Activated CD4-positive, alpha-beta T cell treated with anti-CD3 and anti-CD28 coated beads, Interleukin-2, Interleukin-4, amounts not matched to agents 100 ng/mL and 50 ng/mL, durations not matched to agents 16 hours and 8 hours (primary cell): ENCODE results near the gene PCOLCE2.

Experiments
- DNase-seq: peaks from one replicate; pipeline ENCODE4 v3.0.0-alpha.2; 2020; ENCODE audit warnings: low spot score

PCOLCE2 gene

DNA sequence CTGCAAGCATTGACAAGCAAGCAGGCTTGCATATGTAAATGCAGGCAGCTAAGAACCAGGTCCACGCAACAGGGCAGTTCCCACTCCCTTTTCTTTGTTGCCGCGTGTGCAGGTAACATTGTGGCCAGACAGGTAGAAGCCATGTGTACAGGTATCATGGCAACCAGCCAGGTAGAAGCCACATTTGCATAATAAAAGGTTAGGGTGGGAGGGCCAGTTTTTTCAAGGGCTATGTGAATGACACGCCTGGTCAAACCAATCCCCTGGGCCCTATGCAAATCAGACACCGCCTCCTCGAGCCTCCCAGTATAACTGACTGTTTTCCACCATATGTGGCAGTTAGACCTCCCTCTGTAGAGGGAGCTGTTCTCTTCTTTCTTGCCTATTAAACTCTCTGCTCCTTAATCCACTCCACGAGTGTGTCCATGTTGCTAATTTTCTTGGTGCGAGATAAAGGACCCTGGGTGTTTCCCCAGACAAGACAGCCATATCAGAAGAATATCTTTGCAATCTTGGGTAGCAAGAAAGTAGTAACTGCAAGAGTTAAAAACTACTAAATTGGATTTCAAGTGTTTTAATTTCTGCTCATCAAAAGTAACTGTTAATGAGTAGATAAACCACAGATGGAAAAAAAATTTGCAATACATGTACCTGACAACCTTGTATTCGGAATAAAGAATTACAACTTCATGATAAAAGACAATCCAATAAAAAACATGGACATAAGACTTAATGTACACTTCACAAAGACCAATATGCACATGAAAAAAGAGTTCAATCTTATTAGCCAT is 21.8 kb downstream of the PCOLCE2 start:
- DNase-seq = no peak

DNA sequence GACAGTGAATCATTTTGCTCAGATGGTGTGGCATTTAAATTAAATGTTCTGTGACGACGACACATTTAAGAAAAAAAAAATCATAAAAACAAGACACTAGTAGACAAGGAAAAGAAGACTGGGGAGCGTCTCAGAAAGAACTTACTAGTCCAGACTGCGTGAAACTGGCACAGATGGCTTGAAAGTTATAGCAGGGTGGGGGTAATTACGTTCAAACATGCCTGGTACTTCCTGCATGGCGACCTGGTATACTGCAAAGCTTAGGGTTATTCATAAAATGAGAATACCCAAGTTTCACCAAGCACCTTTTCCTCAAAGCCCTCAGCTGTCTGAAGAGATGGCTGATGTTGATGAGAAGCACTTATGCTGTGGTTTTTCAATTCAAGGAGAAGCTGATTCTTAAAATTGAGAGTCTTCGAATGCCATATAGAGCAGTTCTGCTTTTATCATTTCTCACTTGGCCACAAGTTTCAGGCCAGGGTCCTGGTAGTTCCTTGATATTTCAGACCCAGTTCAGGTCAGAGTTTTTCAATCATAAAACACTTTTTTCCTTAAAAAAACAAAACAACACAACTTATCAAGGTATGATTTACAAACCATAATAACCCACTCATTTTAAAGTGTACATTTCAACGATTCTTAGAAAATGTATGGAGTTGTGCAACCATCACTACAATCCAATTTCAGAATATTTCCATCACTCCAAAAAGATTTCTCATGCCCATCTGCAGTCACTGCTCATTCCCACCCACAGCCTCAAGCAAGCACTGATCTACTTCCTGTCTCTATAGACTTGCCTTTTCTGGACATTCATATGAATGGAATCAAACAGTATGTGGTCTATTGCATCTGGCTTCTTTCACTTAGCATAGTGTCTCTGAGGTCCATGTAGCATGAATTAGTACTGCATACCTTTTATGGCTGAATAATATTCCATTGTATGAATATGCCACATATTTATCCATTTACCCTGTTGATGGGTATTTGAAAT is 24.7 kb downstream of the PCOLCE2 start:
- no peak for DNase-seq

DNA sequence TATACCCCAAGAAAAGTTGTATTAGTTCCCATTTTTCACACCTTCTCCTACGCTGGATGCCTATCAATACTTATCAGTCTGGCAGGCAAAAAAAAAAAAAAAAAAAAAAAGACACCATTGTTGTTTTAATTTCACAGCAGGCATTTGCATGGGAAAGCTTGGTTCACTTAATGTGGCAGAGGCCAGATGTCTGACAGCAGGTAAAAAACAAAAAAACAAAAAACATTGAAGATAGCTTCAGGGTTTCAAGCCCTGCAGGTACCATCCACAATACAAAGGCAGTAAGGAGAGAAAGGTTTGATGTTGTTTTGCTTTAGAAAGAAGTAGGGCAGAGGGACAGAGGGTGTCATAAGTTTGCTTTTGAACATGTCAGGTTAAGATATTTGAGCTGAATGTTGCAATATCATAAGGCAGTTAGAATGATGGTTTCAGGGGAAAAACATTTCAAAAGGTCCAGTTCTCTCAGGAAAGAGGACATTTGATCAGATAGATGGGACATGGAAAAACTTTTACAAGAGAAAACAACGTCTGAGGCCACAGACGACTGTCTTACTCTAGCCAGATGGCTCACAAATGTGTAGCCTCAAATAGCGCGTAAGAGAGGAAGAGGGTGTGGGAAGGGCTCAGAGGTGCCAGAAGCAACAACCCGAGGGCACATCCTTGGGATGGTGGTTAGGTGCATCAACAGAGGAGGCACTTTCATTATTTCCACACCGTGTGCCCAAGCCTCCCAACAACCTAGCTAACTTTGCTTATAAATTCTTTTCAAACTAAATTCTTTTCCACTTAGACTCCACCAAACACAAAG is 25.7 kb downstream of the PCOLCE2 start:
- no peak for DNase-seq

DNA sequence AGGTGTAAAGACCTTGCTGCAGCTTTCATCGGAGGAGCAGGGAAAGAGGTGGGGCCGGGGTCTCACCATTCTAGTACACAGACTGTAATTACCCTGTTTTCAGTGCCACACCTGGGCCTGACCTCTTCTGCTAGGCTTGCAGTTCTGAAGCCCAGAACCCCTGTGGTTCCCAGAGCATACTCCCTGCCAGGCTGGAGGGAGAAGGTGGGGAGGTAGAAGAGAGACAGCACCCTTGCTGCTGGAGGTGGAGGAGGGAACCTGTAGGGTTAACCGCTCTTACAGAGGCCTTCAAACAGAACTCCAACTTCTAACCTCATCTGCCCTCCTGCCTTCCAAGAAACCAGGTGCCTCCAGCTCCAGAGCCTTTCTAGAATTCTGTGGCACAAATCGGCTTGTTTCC is 27.0 kb downstream of the PCOLCE2 start:
- no peak for DNase-seq

DNA sequence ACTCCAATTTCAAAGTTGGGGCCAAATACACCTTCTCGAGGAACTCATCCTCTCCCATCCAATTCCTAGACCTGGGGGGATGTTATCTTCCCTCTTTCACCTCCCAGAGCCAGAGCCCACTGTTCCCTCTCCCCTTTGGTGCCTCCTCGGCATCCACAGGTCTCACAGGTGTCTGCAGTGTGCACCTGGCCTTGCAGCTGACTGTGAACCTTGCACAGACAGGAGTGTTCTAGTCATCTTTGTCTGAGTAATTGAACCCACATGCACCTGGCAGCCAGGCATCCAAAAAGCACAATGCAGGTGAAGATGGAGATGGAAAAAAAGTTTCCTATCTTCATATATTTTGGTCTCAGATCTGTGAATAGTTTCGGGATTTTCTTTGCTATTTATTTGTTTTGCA is 30.8 kb downstream of the PCOLCE2 start:
- DNase-seq = no peak

DNA sequence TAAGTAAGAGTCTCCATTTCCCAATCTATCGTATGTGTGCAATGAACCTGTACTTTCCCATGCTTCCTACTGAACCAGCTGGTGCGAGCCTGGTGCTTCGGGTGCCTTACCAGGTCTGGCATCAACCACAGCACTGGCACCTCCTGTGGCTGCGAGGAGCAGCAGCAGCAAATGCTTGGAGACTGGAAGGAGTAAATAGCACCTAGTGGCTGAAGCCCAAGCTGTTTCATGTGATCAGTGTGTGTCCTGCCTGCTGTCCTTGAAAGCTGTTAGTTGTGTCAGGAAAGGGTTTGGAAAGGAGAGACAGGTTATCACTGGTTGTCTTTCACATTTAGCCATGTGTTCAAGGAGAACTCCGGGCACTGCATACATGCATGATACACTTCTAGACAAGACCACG is 31.8 kb downstream of the PCOLCE2 start:
- DNase-seq = no peak

DNA sequence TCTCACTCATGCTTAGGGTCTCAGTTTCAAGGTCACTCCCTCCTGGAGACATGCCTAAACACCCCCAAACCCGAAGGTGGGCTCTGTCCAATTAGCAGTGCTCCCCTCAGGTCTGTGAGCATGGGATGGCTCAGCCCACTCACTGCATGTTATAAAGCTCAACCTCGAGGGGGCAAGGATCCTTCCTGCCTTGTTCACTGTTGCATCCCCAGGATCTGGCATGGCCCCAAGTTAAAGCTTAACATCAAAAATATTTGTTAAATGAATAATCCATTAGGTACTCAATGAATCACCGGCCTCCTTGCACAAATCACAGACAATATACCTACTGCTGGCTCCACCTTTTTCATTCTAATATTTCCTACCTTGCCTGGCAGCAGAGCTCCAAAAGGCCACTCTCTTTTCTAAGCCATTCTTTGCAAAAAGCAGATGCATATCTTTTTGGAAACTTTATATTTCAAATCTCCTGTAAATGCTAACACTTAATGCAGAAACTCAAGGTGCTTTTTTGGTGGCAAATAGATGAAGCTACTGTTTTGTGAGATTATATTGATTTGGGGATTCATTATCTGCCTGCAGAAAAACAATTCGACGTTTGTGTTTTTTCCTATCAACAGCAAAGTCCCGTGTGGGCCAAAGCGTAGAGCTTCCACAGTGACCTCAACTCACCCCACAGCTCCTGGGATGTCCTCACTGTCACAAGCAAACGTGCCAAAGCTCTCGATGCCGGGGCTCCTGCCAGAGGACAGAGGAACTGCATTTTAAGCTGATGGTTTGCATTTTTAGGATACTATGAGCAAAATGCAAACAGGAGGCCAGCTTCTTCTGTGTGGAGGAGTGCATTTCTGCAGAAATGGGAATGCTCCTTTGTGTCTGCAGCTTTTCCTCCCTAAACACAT is 35.4 kb downstream of the PCOLCE2 start:
- no peak for DNase-seq

DNA sequence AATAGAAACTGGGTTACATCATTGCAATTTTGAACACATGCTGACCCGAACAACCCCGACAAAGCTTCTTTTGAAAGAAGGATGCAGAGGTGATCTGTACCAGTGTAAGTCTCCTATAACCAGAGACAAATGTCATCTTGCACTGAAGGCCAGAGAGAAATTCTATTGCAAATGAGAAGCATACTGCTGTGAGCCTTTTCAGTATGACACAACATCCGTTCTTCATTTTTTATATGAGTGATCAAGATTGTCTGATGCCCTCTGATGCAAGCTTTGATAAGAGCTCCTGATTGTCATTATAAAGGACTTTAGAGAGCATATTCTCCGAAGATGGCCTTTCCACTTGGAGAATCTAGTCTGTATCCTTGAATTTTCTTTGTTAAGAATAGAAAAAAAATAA is 36.9 kb downstream of the PCOLCE2 start:
- peak; percentile 48 for DNase-seq

DNA sequence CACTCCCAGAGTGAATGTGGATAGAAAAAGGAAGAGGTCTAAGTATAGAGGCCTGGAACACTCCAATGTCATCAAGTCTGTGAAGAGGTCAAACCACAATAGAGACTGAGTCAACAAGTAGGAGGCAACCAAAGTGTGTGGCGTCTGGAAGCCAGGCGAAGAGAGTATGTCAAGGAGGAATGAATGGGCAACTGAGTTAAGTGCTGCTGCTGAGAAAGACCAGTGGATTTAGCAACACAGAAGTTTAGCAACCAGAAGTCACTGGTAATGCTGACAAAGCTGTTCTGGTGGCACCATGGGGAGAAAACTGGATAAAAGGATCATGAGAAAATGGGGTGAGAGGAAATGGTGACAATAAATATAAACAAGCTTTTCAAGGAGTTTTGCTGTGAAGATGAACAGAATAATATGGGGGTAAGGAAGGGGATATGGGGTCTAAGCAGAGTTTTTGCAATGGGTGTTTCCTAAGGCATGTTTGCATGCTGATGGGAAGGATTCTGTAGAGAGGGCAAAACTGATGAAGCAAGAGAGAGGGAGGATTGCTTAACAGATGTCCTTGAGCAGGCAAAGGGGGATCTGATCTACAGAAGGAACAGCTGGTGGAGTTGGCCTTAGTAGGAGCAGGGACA is 38.4 kb downstream of the PCOLCE2 start:
- peak; percentile 38 for DNase-seq

DNA sequence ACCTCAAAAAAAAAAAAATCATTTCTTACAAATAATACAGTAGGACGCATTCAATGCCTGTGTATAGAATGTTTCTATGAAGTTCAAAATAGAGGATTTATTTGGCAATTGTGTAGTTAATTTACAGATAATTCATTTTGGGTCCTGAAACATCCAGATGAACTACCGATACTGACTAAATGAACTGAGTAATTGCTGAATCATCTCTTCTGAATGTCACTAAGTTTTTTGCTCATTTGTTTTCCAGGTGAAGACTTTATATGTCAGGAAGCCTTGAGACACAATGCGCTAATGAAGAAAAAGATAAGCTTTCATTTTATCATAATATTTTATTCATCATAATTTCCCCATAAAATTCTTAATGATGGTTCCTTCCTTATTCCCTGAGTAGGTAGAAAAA is 39.7 kb downstream of the PCOLCE2 start:
- DNase-seq = no peak

DNA sequence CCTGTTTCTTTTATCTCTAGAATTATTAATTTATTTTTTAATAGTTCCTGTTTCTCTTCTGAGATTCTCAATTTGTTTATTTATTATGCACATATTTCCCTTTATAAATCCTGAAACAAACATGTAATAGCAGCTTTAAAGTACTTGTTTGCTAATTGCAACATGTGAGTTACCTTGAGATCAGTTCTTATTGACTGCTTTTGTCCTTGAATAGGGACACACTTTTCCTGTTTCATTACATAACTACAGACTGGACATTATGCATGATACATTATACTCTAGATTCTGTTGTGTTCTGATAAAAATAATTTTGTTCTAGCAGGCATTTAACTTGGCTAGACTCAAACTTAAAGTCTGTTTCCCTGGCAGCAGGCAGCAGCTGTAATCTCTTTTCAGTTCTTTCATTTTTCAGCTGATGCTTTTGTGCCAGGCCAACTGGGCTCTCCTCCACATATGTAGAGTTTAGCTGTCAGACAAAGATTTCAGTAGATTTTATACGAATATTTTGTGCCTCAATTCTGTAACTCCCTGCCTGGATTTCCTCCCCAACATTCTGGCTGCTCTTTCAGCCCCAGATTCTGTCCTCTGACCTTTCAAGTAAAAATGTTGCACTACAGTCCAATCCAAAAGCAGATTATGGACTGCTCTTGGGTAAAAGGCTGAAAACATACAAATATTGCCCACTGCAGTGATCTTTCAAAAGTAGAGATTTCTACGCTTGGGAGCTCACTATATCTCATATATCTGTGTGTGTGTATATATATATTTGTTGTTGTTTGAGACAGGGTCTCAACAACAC is 41.9 kb downstream of the PCOLCE2 start:
- no peak for DNase-seq

DNA sequence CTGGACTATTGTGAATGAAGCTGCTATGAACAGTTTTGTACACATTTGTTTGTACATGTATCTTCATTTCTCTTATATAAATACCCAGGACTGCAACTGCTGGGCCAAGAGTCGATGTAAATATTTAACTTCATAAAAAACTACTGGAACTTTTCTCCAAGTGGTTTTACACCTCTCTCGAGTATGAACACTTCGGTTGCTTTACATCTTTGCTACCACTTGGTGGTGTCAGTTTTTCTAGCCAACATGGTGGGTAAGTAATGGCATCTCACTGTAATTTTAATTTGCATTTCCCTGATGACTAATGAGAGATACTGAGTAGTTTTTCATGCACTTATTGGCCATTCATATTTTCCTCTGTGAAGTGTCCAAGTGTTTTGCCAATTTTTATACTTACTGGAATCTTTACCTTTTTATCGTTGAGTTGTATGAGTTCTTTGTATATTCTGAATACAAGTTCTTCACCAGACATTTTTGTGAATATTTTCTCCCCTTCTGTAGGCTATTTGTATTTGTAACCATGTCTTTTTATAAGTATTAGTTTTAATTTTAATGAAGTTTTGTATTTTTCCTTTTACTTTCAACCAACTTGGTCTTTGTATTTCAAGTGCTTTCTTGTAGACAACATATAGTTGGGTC is 44.4 kb downstream of the PCOLCE2 start:
- peak; percentile 47 for DNase-seq

DNA sequence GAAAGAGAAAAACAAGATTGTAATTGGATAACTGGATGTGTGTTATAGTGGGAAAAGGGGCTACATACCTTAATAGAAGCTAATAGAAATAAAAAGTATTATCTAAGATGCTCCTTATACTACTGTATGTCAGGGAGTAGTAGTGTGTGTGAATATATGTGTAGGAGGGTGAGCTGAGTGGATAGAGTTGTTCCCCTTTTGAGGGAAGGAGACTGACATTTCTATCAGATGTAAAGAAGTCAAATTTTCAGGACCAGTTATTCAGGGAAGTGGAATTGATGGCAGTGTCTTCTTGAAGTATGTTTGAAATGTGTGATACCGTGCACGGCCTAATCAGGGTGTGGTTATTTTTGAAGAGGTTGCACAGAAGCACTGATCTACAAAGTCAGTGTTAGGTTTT is 49.1 kb downstream of the PCOLCE2 start:
- DNase-seq = no peak

DNA sequence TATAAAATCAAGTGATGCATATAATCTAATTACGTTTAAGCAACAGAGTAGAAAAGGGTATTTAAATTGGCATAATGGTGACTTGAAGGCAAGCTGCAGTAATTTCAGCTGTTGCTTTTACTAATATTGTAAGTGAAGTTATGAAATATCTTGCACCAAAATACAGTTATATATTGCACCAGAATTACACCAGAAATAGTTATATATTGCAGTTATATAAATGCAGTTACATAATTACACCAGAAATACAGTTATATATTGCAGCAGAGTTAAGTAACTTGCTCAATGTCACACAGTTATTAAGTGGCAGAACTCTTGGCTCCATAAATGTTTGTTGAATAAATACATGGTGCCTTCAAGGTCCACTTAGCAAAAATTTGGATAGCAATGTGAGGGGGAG is 51.4 kb downstream of the PCOLCE2 start:
- no peak for DNase-seq

DNA sequence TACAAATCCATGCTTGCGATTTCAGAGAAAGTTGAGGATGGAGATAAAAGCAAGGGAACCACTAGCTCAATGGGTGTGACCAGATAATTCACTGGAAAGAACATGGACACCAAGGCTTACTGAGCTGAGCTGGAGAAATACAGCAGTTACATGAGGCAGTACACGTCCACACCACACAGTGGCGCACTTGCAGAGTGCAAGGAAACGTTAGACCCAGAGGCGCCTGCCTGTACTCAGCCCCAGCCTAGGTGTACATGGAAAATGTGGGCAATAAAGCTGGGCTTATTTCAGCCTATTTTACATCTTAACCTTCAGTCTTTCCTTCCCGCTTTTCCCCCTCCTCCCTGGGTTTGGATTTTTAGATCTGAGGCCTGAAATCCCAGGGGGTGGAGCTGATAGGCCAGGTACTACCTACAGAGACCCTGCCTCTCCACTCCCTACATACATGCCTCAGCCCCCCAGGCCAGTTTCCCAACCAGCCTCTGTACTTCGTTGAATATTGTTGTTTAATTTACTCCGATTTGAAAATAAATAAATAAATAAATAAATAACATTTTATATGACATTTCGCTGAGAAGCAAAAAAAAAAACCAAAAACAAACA is 60.1 kb downstream of the PCOLCE2 start:
- DNase-seq = peak; percentile 69

DNA sequence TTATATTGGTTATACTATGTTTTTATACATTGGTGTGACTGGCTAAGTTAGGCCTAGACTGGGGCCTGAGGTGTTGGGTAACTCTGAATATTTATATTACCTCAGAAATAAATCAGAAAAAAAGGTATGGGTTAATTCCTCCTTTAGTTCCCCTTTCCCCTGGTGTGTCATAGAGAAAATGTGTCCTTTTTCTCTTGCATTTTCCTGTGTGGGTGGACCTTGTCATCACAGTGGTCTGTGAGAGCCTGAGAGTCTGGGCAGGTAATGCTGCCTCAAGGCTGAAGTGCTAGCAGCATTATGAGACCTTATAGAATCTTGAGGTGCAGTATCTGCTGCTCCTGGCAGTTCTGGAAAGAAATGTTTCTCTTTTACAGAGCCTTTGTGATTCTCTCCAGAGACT is 69.7 kb downstream of the PCOLCE2 start:
- no peak for DNase-seq

DNA sequence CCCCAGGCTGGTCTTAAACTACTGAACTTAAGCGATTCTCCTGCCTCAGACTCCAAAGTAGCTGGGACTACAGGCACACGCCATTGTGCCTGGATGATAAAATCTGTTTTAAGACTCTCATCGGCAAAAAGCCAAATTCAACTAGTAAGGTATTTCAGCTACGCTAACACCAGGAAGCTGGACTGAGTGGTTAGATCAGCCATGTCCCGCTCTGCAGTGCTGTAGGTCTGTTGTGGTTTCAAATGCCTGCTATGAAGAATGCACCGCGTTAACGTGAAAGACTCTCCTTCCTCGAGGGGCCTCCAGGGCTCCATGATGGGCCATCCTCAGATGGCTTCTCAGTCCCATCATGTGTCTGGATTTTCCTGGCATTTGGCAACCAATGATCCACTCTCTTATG is 70.2 kb downstream of the PCOLCE2 start:
- no peak for DNase-seq

DNA sequence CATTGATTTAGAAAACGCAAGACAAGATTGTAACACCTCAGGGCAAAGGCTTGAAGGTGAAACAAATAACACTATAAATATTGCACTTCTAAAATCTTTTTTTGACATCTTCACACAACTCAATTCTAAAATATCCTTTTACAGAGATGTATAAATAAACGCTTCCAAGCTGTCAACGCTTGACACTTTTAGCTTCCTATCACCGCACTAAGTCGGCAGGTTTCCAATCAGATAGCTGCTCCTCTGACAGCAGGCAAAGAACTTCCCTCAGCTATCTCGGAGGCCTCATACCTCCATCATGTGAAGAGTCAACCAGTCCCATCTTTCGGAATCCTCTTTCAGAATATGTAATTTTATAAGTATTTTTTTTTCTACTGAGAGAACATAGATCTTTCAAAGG is 71.0 kb downstream of the PCOLCE2 start:
- no peak for DNase-seq

DNA sequence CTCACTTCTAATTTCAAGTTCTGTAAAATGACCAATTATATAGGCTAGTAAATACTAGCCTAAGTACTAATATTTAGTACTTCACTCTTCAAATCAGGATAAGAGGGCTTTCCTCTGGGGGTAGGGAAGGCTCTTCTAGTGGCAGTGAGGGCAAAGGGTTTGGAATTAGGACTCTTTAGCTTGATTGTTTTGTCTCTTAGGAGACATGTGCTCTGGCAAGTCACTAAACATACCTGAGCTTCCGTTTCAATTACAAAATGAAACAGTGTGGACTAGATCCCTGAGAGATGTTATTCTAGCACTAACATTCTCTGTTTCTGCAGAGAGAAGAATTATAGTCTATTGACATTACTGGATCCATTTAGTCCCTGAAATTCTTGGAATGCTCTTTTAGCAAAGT is 71.5 kb downstream of the PCOLCE2 start:
- DNase-seq = no peak
